Bronchial epithelial cell (primary cell): ENCODE data around the gene SLC2A9. TPM values are rescaled to one million over a fixed set of nuclear protein-coding genes. Genes with fewer than 3 reads are reported as not detected.
A peak's percentile ranks its signal among the peaks of the same experiment; 100 is the strongest.

ENCODE experiments used
- DNase-seq: peaks from one replicate; pipeline ENCODE4 v3.0.0-alpha.2; 2010; ENCODE audit warnings: low read depth
- FAIRE-seq: peaks from 2 replicates; lab custom pipeline; 2011; peaks lifted over from hg19 to GRCh38; lab: Jason Lieb, UNC
- H3K27me3 ChIP-seq: 2 replicates; pipeline ENCODE4 v1.5.1; 2011; ENCODE audit warnings: low read length; ENCODE audit not compliant: control insufficient read depth, insufficient read depth
- H3K36me3 ChIP-seq: 2 replicates; pipeline ENCODE4 v1.5.1; 2011; ENCODE audit warnings: low read length; ENCODE audit not compliant: control insufficient read depth, insufficient read depth
- H3K4me3 ChIP-seq: 2 replicates; pipeline ENCODE4 v1.5.1; 2011; ENCODE audit warnings: mild to moderate bottlenecking, low read depth, low read length, control low read depth
- CTCF ChIP-seq: IDR thresholded peaks from 2 replicates; pipeline ENCODE4 v1.5.1; 2011; ENCODE audit warnings: mild to moderate bottlenecking, moderate library complexity, low read length, control low read depth, inconsistent platforms; ENCODE audit not compliant: insufficient read depth, severe bottlenecking
- total RNA-seq: library from RNA; depleted of rRNA; stranded (reverse); fragments of >200 nt; gene quantifications from 2 replicates; pipeline ENCODE4 v1.2.1, GENCODE V29; 2014

Gene SLC2A9
- total RNA-seq, 1 donor from 2014 or later: 29.7 TPM

GRCh38 chr4:10048941-10049697 is 27.8 kb upstream of the SLC2A9 start:
- DNase-seq (peak; percentile 78), FAIRE-seq (peak; percentile 36)
- Histone ChIP-seq H3K36me3 (no peaks in the 10 kb centered on the region), H3K4me3 (no peak overlapping the region), H3K27me3 (no peaks in the 10 kb centered on the region)
- no peak for TF ChIP-seq CTCF

GRCh38 chr4:10047967-10048366 is 26.7 kb upstream of the SLC2A9 start:
- H3K4me3 ChIP-seq: no peak overlapping the region
- H3K36me3 ChIP-seq: no peaks in the 10 kb centered on the region
- no peak for TF ChIP-seq CTCF
- no peaks in the 10 kb centered on the region for H3K27me3 ChIP-seq
- FAIRE-seq: no peak
- DNase-seq: no peak

- no peak overlapping the region for H3K4me3 ChIP-seq
- TF ChIP-seq CTCF: no peak
- H3K36me3 ChIP-seq: no peaks in the 10 kb centered on the region
- H3K27me3 ChIP-seq: no peaks in the 10 kb centered on the region
- FAIRE-seq: no peak
- no peak for DNase-seq
Measured at GRCh38 chr4:10046471-10046870, 25.2 kb upstream of the SLC2A9 start.

- no peak for TF ChIP-seq CTCF
- Histone ChIP-seq H3K4me3 (no peak overlapping the region), H3K27me3 (no peaks in the 10 kb centered on the region), H3K36me3 (no peaks in the 10 kb centered on the region)
- DNase-seq: peak; percentile 59
- FAIRE-seq: no peak
Measured at GRCh38 chr4:10045481-10045880, 24.2 kb upstream of the SLC2A9 start.

GRCh38 chr4:10041036-10041435 is 19.7 kb upstream of the SLC2A9 start:
- Histone ChIP-seq H3K36me3 (no peaks in the 10 kb centered on the region), H3K27me3 (no peaks in the 10 kb centered on the region), H3K4me3 (no peak overlapping the region)
- FAIRE-seq: no peak
- no peak for DNase-seq
- no peak for TF ChIP-seq CTCF
